ENCODE results near the gene MACROD2.

DNA sequence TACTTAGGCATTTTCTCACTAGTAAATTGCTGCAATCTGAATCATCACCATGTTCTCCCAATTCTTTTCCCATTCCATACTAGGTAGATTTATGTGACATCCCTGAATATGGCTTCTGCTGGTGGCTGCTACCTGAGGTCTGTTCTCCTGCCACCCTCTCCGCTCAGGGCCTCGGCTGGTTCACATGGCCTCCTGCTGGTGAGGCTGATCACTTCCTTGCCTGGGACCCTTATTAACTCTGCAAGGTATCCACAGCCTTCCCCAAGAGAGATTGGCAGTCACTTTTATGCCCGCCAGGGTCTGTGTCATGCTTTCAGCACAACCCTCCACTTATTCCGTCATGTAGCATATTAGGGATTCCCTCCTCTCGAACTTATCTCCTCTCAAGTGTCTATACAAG is 766.6 kb downstream of the MACROD2 start:
- TF ChIP-seq, protein P1, sequence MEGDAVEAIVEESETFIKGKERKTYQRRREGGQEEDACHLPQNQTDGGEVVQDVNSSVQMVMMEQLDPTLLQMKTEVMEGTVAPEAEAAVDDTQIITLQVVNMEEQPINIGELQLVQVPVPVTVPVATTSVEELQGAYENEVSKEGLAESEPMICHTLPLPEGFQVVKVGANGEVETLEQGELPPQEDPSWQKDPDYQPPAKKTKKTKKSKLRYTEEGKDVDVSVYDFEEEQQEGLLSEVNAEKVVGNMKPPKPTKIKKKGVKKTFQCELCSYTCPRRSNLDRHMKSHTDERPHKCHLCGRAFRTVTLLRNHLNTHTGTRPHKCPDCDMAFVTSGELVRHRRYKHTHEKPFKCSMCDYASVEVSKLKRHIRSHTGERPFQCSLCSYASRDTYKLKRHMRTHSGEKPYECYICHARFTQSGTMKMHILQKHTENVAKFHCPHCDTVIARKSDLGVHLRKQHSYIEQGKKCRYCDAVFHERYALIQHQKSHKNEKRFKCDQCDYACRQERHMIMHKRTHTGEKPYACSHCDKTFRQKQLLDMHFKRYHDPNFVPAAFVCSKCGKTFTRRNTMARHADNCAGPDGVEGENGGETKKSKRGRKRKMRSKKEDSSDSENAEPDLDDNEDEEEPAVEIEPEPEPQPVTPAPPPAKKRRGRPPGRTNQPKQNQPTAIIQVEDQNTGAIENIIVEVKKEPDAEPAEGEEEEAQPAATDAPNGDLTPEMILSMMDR (IDR thresholded peaks at IDR 0.05; ENCODE audit: insufficient read depth, low read length, poor library complexity, severe bottlenecking), result no peak
- no peak for TF ChIP-seq EZH2phosphoT487 (conservative IDR thresholded peaks at IDR 0.05; ENCODE audit: low read length)
